PC-3 (cell line): ENCODE results near the gene PRELID1. TPM values are rescaled to one million over a fixed set of nuclear protein-coding genes. Genes with fewer than 3 reads are reported as not detected.

Experiments used
- ATAC-seq: fragments of 200-7000 bp; cut with Tn5 transposase; 2 replicates; pipeline ENCODE4 v1.9.1; 2020; ENCODE audit warnings: mild to moderate bottlenecking, moderate library complexity
- BruUV-seq: library from RNA; stranded (reverse); fragments of 400-500 nt; replicated peaks from 2 replicates; lab custom pipeline; 2021; lab: Mats Ljungman, UMichigan
- CTCF ChIA-PET: fragments of 300-600 bp; sonication (Branson Sonifier 250); formaldehyde crosslinking; loops from one replicate; lab custom pipeline; 2022; ENCODE audit warnings: antibody characterized with exemption; lab: Charles Lee
- POLR2A ChIA-PET: fragments of 300-600 bp; sonication (Branson Sonifier 250); formaldehyde crosslinking; loops from one replicate; lab custom pipeline; 2022; ENCODE audit warnings: antibody characterized with exemption; ENCODE audit not compliant: unreplicated experiment; lab: Charles Lee
- DNase-seq: peaks from one replicate; pipeline ENCODE4 v3.0.0-alpha.2; 2015
- H2AFZ ChIP-seq: fragments of 300-600 bp; sonication (generic); 2 replicates; pipeline ENCODE4 v1.6.0; 2016; ENCODE audit warnings: antibody characterized with exemption, low read length
- H3F3A ChIP-seq: fragments of 300-600 bp; sonication (generic); one replicate; pipeline ENCODE4 v1.6.0; 2017; ENCODE audit warnings: antibody characterized with exemption, low read length, control low read depth, mild to moderate bottlenecking; ENCODE audit not compliant: unreplicated experiment
- H3K27ac ChIP-seq: fragments of 300-600 bp; sonication (generic); 2 replicates; pipeline ENCODE4 v1.5.1; 2016; ENCODE audit warnings: mild to moderate bottlenecking, low read length
- H3K27me3 ChIP-seq: fragments of 300-600 bp; sonication (generic); 2 replicates; pipeline ENCODE4 v1.6.1; 2016; ENCODE audit warnings: low read length, mixed read lengths
- H3K36me3 ChIP-seq: fragments of 300-600 bp; sonication (generic); 2 replicates; pipeline ENCODE4 v1.6.1; 2016; ENCODE audit warnings: low read depth, mixed run types, low read length, mixed read lengths
- H3K4me1 ChIP-seq: fragments of 300-600 bp; sonication (generic); 2 replicates; pipeline ENCODE4 v1.5.1; 2016; ENCODE audit warnings: low read length; ENCODE audit not compliant: insufficient read depth
- H3K4me2 ChIP-seq: fragments of 300-600 bp; sonication (generic); 2 replicates; pipeline ENCODE4 v1.6.0; 2016; ENCODE audit warnings: low read length
- H3K4me3 ChIP-seq: fragments of 300-600 bp; sonication (generic); 2 replicates; pipeline ENCODE4 v1.5.1; 2016; ENCODE audit warnings: mild to moderate bottlenecking, low read length, mixed read lengths
- H3K79me2 ChIP-seq: fragments of 300-600 bp; sonication (generic); 2 replicates; pipeline ENCODE4 v1.6.1; 2017; ENCODE audit warnings: low read length, mixed read lengths
- H3K9ac ChIP-seq: fragments of 300-600 bp; sonication (generic); 2 replicates; pipeline ENCODE4 v1.6.0; 2016; ENCODE audit warnings: mild to moderate bottlenecking, low read length
- H3K9me2 ChIP-seq: fragments of 300-600 bp; sonication (generic); replicated peaks from 2 replicates; pipeline ENCODE4 v1.6.1; 2016; ENCODE audit warnings: mixed run types, low read length, mixed read lengths
- H3K9me3 ChIP-seq: fragments of 300-600 bp; sonication (generic); 2 replicates; pipeline ENCODE4 v1.6.1; 2016; ENCODE audit warnings: low read length, mixed read lengths
- H4K20me1 ChIP-seq: fragments of 300-600 bp; sonication (generic); 2 replicates; pipeline ENCODE4 v1.6.1; 2016; ENCODE audit warnings: low read length, mixed read lengths
- CTCF ChIP-seq: fragments of 300-600 bp; sonication (generic); conservative IDR thresholded peaks from 2 replicates; pipeline ENCODE4 v1.5.1; 2017; ENCODE audit warnings: antibody characterized with exemption, low read depth, mild to moderate bottlenecking, low read length
- EZH2 ChIP-seq: fragments of 300-600 bp; sonication (generic); IDR thresholded peaks from one replicate; pipeline ENCODE4 v1.6.1; 2017; ENCODE audit warnings: antibody characterized with exemption, mild to moderate bottlenecking, low read length; ENCODE audit not compliant: unreplicated experiment
- EZH2phosphoT487 ChIP-seq: fragments of 300-600 bp; sonication (generic); IDR thresholded peaks from 2 replicates; pipeline ENCODE4 v1.6.1; 2018; ENCODE audit warnings: mild to moderate bottlenecking, antibody characterized with exemption, low read length, borderline replicate concordance
- intact Hi-C: fragments of 100-400 bp; cut with micrococcal nuclease; formaldehyde crosslinking; loops from 2 replicates; pipeline ENCODE4 v1.9.0; 2023
- total RNA-seq: library from RNA; depleted of rRNA; stranded (reverse); fragments of >200 nt; gene quantifications from 2 replicates; pipeline ENCODE4 v1.2.3, GENCODE V29; 2014

Gene PRELID1
- total RNA-seq, 1 experiment from 2014 or later: 505 TPM

GRCh38 chr5:177328545-177329231, 25.1 kb downstream of the PRELID1 start:
- Histone ChIP-seq H3K36me3 (no peaks in the 10 kb centered on the region; the same call in 1 of the 2 replicates), H3K27me3 (no peaks in the 10 kb centered on the region), H3K4me2 (peak overlapping the region; percentile 29; the same call in 1 of the 2 replicates), H3K79me2 (no peaks in the 10 kb centered on the region), H4K20me1 (no peaks in the 10 kb centered on the region), H3K4me1 (peaks cover 20% of the 10 kb centered on the region), H3K9me3 (no peaks in the 10 kb centered on the region), H3K27ac (no peak overlapping the region), H2AFZ (no peak overlapping the region), H3K4me3 (no peak overlapping the region), H3K9ac (no peak overlapping the region), H3K9me2 (no peaks in the 10 kb centered on the region), H3F3A (no peaks in the 10 kb centered on the region)
- intact Hi-C loops: no loop called here
- POLR2A ChIA-PET: interaction anchor here (0.6 kb wide), 3 partner anchors 10 to 97 kb away, joined by 5 to 9 read pairs (median 7); partner anchors contain the start of gene GRK6
- ATAC-seq (no peak), DNase-seq (no peak)
- BruUV-seq: no TSS peak
- CTCF ChIA-PET: interaction anchor here (0.6 kb wide), 1 partner anchor 20 kb away, joined by 11 read pairs; no protein-coding TSS in a partner anchor
- no peak for TF ChIP-seq CTCF
- no peak for TF ChIP-seq EZH2phosphoT487
- no peak for TF ChIP-seq EZH2

- TF ChIP-seq EZH2 (no peak), CTCF (no peak), EZH2phosphoT487 (no peak)
- Histone ChIP-seq H2AFZ (no peak overlapping the region), H3K9me3 (no peaks in the 10 kb centered on the region), H4K20me1 (no peaks in the 10 kb centered on the region), H3K79me2 (no peaks in the 10 kb centered on the region), H3K4me3 (no peak overlapping the region), H3K9ac (no peak overlapping the region), H3K4me1 (peaks cover 20% of the 10 kb centered on the region), H3K4me2 (no peak overlapping the region), H3K27me3 (no peaks in the 10 kb centered on the region), H3K36me3 (peaks cover 4% of the 10 kb centered on the region; the same call in 1 of the 2 replicates), H3F3A (no peaks in the 10 kb centered on the region), H3K9me2 (no peaks in the 10 kb centered on the region), H3K27ac (no peak overlapping the region)
- DNase-seq (no peak), ATAC-seq (no peak)
- no TSS peak for BruUV-seq
- ChIA-PET CTCF (no interaction called here), POLR2A (no interaction called here)
- intact Hi-C loops: no loop called here
Measured at GRCh38 chr5:177329883-177330282, 26.3 kb downstream of the PRELID1 start.
